Measurements from ENCODE around the gene SLC7A5.

Gene SLC7A5

GRCh38 chr16:87824991-87825841 lies 44.1 kb downstream of the SLC7A5 start:
- H4K20me1 ChIP-seq (ENCODE audit: insufficient read depth, low read length, poor library complexity, severe bottlenecking): no peaks in the 10 kb centered on the region
- H2AFZ ChIP-seq (ENCODE audit: low read length): no peak overlapping the region
- TF ChIP-seq CTCF (conservative IDR thresholded peaks at IDR 0.05; ENCODE audit: low read length): no peak
- TF ChIP-seq EZH2phosphoT487 (IDR thresholded peaks at IDR 0.05; ENCODE audit: borderline replicate concordance): no peak
- no peak overlapping the region for H3K9ac ChIP-seq (ENCODE audit: low read depth, low read length, poor library complexity, severe bottlenecking)
- H3K79me2 ChIP-seq (ENCODE audit: insufficient read depth, low read length): no peaks in the 10 kb centered on the region
- no peaks in the 10 kb centered on the region for H3K36me3 ChIP-seq (ENCODE audit: insufficient read depth, low read length)
- no peaks in the 10 kb centered on the region for H3K9me3 ChIP-seq (ENCODE audit: insufficient read depth, low read depth, low read length)
- H3K4me3 ChIP-seq (ENCODE audit: low read length, poor library complexity, severe bottlenecking): no peak overlapping the region
- no peaks in the 10 kb centered on the region for H3F3A ChIP-seq (ENCODE audit: low read depth)
- no peaks in the 10 kb centered on the region for H3K27me3 ChIP-seq (ENCODE audit: insufficient read depth, low read length, poor library complexity, severe bottlenecking)
- no peaks in the 10 kb centered on the region for H3K9me2 ChIP-seq (replicated peaks; ENCODE audit: low read depth, low read length)
- no peak overlapping the region for H3K4me2 ChIP-seq (ENCODE audit: low read depth, low read length, poor library complexity, severe bottlenecking)
- H3K4me1 ChIP-seq (ENCODE audit: insufficient read depth, low read length, poor library complexity, severe bottlenecking): no peaks in the 10 kb centered on the region

GRCh38 chr16:87824016-87824990 lies 45.0 kb downstream of the SLC7A5 start:
- no peaks in the 10 kb centered on the region for H3F3A ChIP-seq (ENCODE audit: low read depth)
- H3K79me2 ChIP-seq (ENCODE audit: insufficient read depth, low read length): no peaks in the 10 kb centered on the region
- H4K20me1 ChIP-seq (ENCODE audit: insufficient read depth, low read length, poor library complexity, severe bottlenecking): no peaks in the 10 kb centered on the region
- H3K9ac ChIP-seq (ENCODE audit: low read depth, low read length, poor library complexity, severe bottlenecking): no peak overlapping the region
- no peaks in the 10 kb centered on the region for H3K27me3 ChIP-seq (ENCODE audit: insufficient read depth, low read length, poor library complexity, severe bottlenecking)
- no peak for TF ChIP-seq EZH2phosphoT487 (IDR thresholded peaks at IDR 0.05; ENCODE audit: borderline replicate concordance)
- TF ChIP-seq CTCF (conservative IDR thresholded peaks at IDR 0.05; ENCODE audit: low read length): no peak
- H3K4me1 ChIP-seq (ENCODE audit: insufficient read depth, low read length, poor library complexity, severe bottlenecking): no peaks in the 10 kb centered on the region
- H3K9me3 ChIP-seq (ENCODE audit: insufficient read depth, low read depth, low read length): no peaks in the 10 kb centered on the region
- H3K4me2 ChIP-seq (ENCODE audit: low read depth, low read length, poor library complexity, severe bottlenecking): no peak overlapping the region
- H2AFZ ChIP-seq (ENCODE audit: low read length): no peak overlapping the region
- H3K4me3 ChIP-seq (ENCODE audit: low read length, poor library complexity, severe bottlenecking): no peak overlapping the region
- H3K36me3 ChIP-seq (ENCODE audit: insufficient read depth, low read length): no peaks in the 10 kb centered on the region
- H3K9me2 ChIP-seq (replicated peaks; ENCODE audit: low read depth, low read length): no peaks in the 10 kb centered on the region

GRCh38 chr16:87823181-87823929 lies 46.0 kb downstream of the SLC7A5 start:
- H3K9me2 ChIP-seq (replicated peaks; ENCODE audit: low read depth, low read length): no peaks in the 10 kb centered on the region
- no peak overlapping the region for H3K4me3 ChIP-seq (ENCODE audit: low read length, poor library complexity, severe bottlenecking)
- no peaks in the 10 kb centered on the region for H4K20me1 ChIP-seq (ENCODE audit: insufficient read depth, low read length, poor library complexity, severe bottlenecking)
- no peaks in the 10 kb centered on the region for H3K27me3 ChIP-seq (ENCODE audit: insufficient read depth, low read length, poor library complexity, severe bottlenecking)
- H2AFZ ChIP-seq (ENCODE audit: low read length): no peak overlapping the region
- no peaks in the 10 kb centered on the region for H3K9me3 ChIP-seq (ENCODE audit: insufficient read depth, low read depth, low read length)
- no peaks in the 10 kb centered on the region for H3K36me3 ChIP-seq (ENCODE audit: insufficient read depth, low read length)
- TF ChIP-seq CTCF (conservative IDR thresholded peaks at IDR 0.05; ENCODE audit: low read length) (no peak), EZH2phosphoT487 (IDR thresholded peaks at IDR 0.05; ENCODE audit: borderline replicate concordance) (no peak)
- no peak overlapping the region for H3K4me2 ChIP-seq (ENCODE audit: low read depth, low read length, poor library complexity, severe bottlenecking)
- H3F3A ChIP-seq (ENCODE audit: low read depth): no peaks in the 10 kb centered on the region
- H3K79me2 ChIP-seq (ENCODE audit: insufficient read depth, low read length): no peaks in the 10 kb centered on the region
- H3K9ac ChIP-seq (ENCODE audit: low read depth, low read length, poor library complexity, severe bottlenecking): no peak overlapping the region
- no peaks in the 10 kb centered on the region for H3K4me1 ChIP-seq (ENCODE audit: insufficient read depth, low read length, poor library complexity, severe bottlenecking)

Data from Loucy (cell line).